GM12878 (cell line): Measurements from ENCODE around the gene CCNB1IP1. TPM values are rescaled to one million over a fixed set of nuclear protein-coding genes. Genes with fewer than 3 reads are reported as not detected.

Experiments used
- ATAC-seq: fragments of 200-7000 bp; cut with Tn5 transposase; 3 replicates; pipeline ENCODE4 v1.9.1; 2020; ENCODE audit warnings: mild to moderate bottlenecking, moderate library complexity
- BruUV-seq: library from RNA; stranded (reverse); fragments of 400-500 nt; replicated peaks from 2 replicates; lab custom pipeline; 2021; lab: Mats Ljungman, UMichigan
- CTCF ChIA-PET: fragments of 300-600 bp; sonication (Branson Sonifier 250); formaldehyde crosslinking; extraction: SDS; loops from one replicate; lab custom pipeline; 2021; ENCODE audit warnings: inconsistent platforms; lab: Yijun Ruan, JAX
- POLR2A ChIA-PET: fragments of 350-600 bp; formaldehyde crosslinking; extraction: SDS; loops from one replicate; lab custom pipeline; 2021; ENCODE audit warnings: inconsistent platforms; lab: Charles Lee
- RAD21 ChIA-PET: fragments of 300-600 bp; sonication (Branson Sonifier 250); formaldehyde crosslinking; loops from one replicate; lab custom pipeline; 2023; ENCODE audit warnings: antibody characterized with exemption; ENCODE audit not compliant: unreplicated experiment; lab: Charles Lee
- SMC1A ChIA-PET: fragments of 300-600 bp; sonication (Branson Sonifier 250); formaldehyde crosslinking; loops from one replicate; lab custom pipeline; 2023; ENCODE audit not compliant: unreplicated experiment, uncharacterized antibody; lab: Charles Lee
- DNase-seq: peaks from one replicate; pipeline ENCODE4 v3.0.0-alpha.2; 2011; ENCODE audit warnings: low read depth, low spot score
- FAIRE-seq: peaks from 3 replicates; lab custom pipeline; 2011; peaks lifted over from hg19 to GRCh38; lab: Jason Lieb, UNC
- H2AFZ ChIP-seq: 2 replicates; pipeline ENCODE4 v1.6.0; 2011; ENCODE audit warnings: low read depth, low read length, control low read depth; ENCODE audit not compliant: control insufficient read depth
- H3K27ac ChIP-seq: 2 replicates; pipeline ENCODE4 v1.5.1; 2011; ENCODE audit warnings: control low read depth; ENCODE audit not compliant: control insufficient read depth, insufficient read depth
- H3K27me3 ChIP-seq, 2 experiments: replicated peaks in 1 of 2; 2 replicates each; pipeline versions ENCODE4 v1.6.0 to v1.6.1; 2011; ENCODE audit warnings: low read length in 1 of 2; ENCODE audit not compliant: control insufficient read depth in 2 of 2, insufficient read depth in 2 of 2
- H3K36me3 ChIP-seq, 2 experiments: 2 replicates each; pipeline ENCODE4 v1.5.1; 2011; ENCODE audit warnings: low read length in 1 of 2; ENCODE audit not compliant: control insufficient read depth in 2 of 2, insufficient read depth in 2 of 2
- H3K4me1 ChIP-seq: 2 replicates; pipeline ENCODE4 v1.6.1; 2011; ENCODE audit warnings: mild to moderate bottlenecking, low read length, moderate library complexity, mixed read lengths; ENCODE audit not compliant: control insufficient read depth, insufficient read depth
- H3K4me2 ChIP-seq: 2 replicates; pipeline ENCODE4 v1.6.0; 2011; ENCODE audit warnings: control low read depth; ENCODE audit not compliant: control insufficient read depth, insufficient read depth
- H3K4me3 ChIP-seq: fragments of 200-600 bp; sonication (generic); 2 replicates; pipeline ENCODE4 v1.5.1; 2016
- H3K79me2 ChIP-seq: 2 replicates; pipeline ENCODE4 v1.6.0; 2011; ENCODE audit warnings: low read length; ENCODE audit not compliant: control insufficient read depth, insufficient read depth
- H3K9ac ChIP-seq: 2 replicates; pipeline ENCODE4 v1.8.0; 2011; ENCODE audit warnings: low read length, control low read depth, mixed read lengths; ENCODE audit not compliant: control insufficient read depth, insufficient read depth
- H3K9me3 ChIP-seq: replicated peaks from 3 replicates; pipeline ENCODE4 v1.5.1; 2011; ENCODE audit warnings: mild to moderate bottlenecking, low read length; ENCODE audit not compliant: control insufficient read depth, insufficient read depth
- H4K20me1 ChIP-seq: 2 replicates; pipeline ENCODE4 v1.6.0; 2011; ENCODE audit not compliant: control insufficient read depth, insufficient read depth
- CHD1 ChIP-seq: IDR thresholded peaks from 2 replicates; pipeline ENCODE4 v1.6.1; 2012; ENCODE audit warnings: low read depth, low read length, improper control_type of control experiment
- CREM ChIP-seq: IDR thresholded peaks from 2 replicates; pipeline ENCODE4 v1.6.1; 2014; ENCODE audit warnings: antibody characterized with exemption, low read depth
- EGR1 ChIP-seq, 2 experiments: IDR thresholded peaks; 1 replicate in 1 of 2; 2 replicates in 1 of 2; pipeline ENCODE4 v1.6.1; 2011 to 2012; ENCODE audit warnings: low read depth in 2 of 2, low read length in 2 of 2, borderline replicate concordance in 1 of 2, mild to moderate bottlenecking in 1 of 2, moderate library complexity in 1 of 2
- MEF2A ChIP-seq: IDR thresholded peaks from 2 replicates; pipeline ENCODE4 v1.6.1; 2011; ENCODE audit warnings: low read depth, mild to moderate bottlenecking, low read length, moderate library complexity; ENCODE audit not compliant: insufficient read depth
- MYB ChIP-seq: fragments of 150-350 bp; IDR thresholded peaks from 2 replicates; pipeline ENCODE4 v1.6.1; 2014; ENCODE audit warnings: mild to moderate bottlenecking, low read depth, low read length, borderline replicate concordance
- NFIC ChIP-seq: IDR thresholded peaks from 2 replicates; pipeline ENCODE4 v1.6.1; 2012; ENCODE audit warnings: low read depth, mild to moderate bottlenecking, inconsistent platforms, low read length, moderate library complexity
- POLR2A ChIP-seq: IDR thresholded peaks from 2 replicates; pipeline ENCODE4 v1.6.1; 2011; ENCODE audit warnings: low read depth, mild to moderate bottlenecking, low read length
- SMC3 ChIP-seq: IDR thresholded peaks from 2 replicates; pipeline ENCODE4 v1.6.1; 2011; ENCODE audit warnings: low read length, improper control_type of control experiment, borderline replicate concordance
- TBL1XR1 ChIP-seq: IDR thresholded peaks from 2 replicates; pipeline ENCODE4 v1.6.1; 2012; ENCODE audit warnings: low read depth, low read length, improper control_type of control experiment
- WRNIP1 ChIP-seq: IDR thresholded peaks from 2 replicates; pipeline ENCODE4 v1.6.1; 2011; ENCODE audit warnings: low read depth, low read length, improper control_type of control experiment, borderline replicate concordance
- YBX1 ChIP-seq: fragments of 450-650 bp; IDR thresholded peaks from 2 replicates; pipeline ENCODE4 v1.6.1; 2016; ENCODE audit warnings: antibody characterized with exemption
- ZBTB11 ChIP-seq: fragments of 450-650 bp; formaldehyde crosslinking; IDR thresholded peaks from 2 replicates; pipeline ENCODE4 v1.5.0; 2022; ENCODE audit warnings: mild to moderate bottlenecking, missing genetic modification characterization
- ZNF207 ChIP-seq: fragments of 450-650 bp; IDR thresholded peaks from 2 replicates; pipeline ENCODE4 v1.6.1; 2014; ENCODE audit warnings: antibody characterized with exemption, mild to moderate bottlenecking, borderline replicate concordance
- ZNF687 ChIP-seq: fragments of 450-650 bp; IDR thresholded peaks from 2 replicates; pipeline ENCODE4 v1.6.1; 2017; ENCODE audit warnings: mild to moderate bottlenecking, moderate library complexity
- WGBS: methylation state at CpG from one replicate; pipeline ENCODE4 v1.1.6; 2016; ENCODE audit warnings: low lambda C conversion rate; ENCODE audit not compliant: insufficient replicate concordance, insufficient coverage; ENCODE audit errors: missing lambda C conversion rate; 5-methylcytosine and 5-hydroxymethylcytosine counted together
- in situ Hi-C: fragments of 300-500 bp; cut with MboI; formaldehyde crosslinking; loops from 9 replicates; pipeline ENCODE4 v1.14.3; 2018; ENCODE audit warnings: mixed read lengths
- intact Hi-C: fragments of 100-400 bp; cut with micrococcal nuclease; formaldehyde crosslinking; loops from one replicate; pipeline ENCODE4 v1.14.2; 2022; ENCODE audit not compliant: unreplicated experiment
- polyA plus RNA-seq, 11 experiments: library from polyadenylated mRNA; depleted of rRNA in 4 of 11; unstranded in 6 of 11; stranded (reverse) in 5 of 11; fragments of >200 nt; fragmentation: Nextera tagmentation in 4 of 11; fragmentation: Illumina TruSeq in 1 of 11; extraction: Ambion mirVana in 4 of 11; extraction: Trizol in 1 of 11; gene quantifications; 1 replicate in 1 of 11; 2 replicates in 10 of 11; pipeline versions ENCODE4 v1.2.1 to v1.2.3, GENCODE V29; 2011 to 2016; ENCODE audit warnings: inconsistent platforms in 2 of 11, missing spikeins in 2 of 11, low read depth in 1 of 11
- total RNA-seq, 4 experiments: library from RNA; depleted of rRNA in 3 of 4; stranded (reverse); fragments of >200 nt in 3 of 4; fragmentation: Illumina TruSeq in 1 of 4; extraction: Trizol in 1 of 4; gene quantifications; 2 replicates each; pipeline versions ENCODE4 v1.2.1 to v1.2.3, GENCODE V29; 2013 to 2021
- TF ChIP-seq, protein P1 (sequence below): IDR thresholded peaks from 2 replicates; pipeline ENCODE4 v1.6.1; 2012; ENCODE audit warnings: low read depth, low read length, improper control_type of control experiment

Gene CCNB1IP1
- total and polyA plus RNA-seq, 10 of the 15 experiments (the other 5 are each of a cell fraction or from before 2014, with no cell fraction given): 20.4 to 165 (median 86.5) TPM

GRCh38 chr14:20346713-20347112 is 13.6 kb upstream of the CCNB1IP1 start:
- H4K20me1 ChIP-seq: no peaks in the 10 kb centered on the region
- H3K4me1 ChIP-seq: no peaks in the 10 kb centered on the region
- no peak overlapping the region for H3K4me3 ChIP-seq
- no peak for TF ChIP-seq WRNIP1
- no peak for TF ChIP-seq TBL1XR1
- TF ChIP-seq YBX1: no peak
- no peak for TF ChIP-seq SMC3
- no peak for TF ChIP-seq ZBTB11 (CRISPR knock-in tag)
- TF ChIP-seq ZNF687: no peak
- TF ChIP-seq ZNF207: no peak
- no peak for TF ChIP-seq MEF2A
- TF ChIP-seq POLR2A: no peak
- TF ChIP-seq, protein P1, sequence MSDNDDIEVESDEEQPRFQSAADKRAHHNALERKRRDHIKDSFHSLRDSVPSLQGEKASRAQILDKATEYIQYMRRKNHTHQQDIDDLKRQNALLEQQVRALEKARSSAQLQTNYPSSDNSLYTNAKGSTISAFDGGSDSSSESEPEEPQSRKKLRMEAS: no peak
- TF ChIP-seq EGR1 (IDR thresholded peaks at IDR 0.05; ENCODE audit: borderline replicate concordance in 1 of 2, low read depth in 2 of 2, low read length in 2 of 2): no peak
- TF ChIP-seq CREM: no peak
- TF ChIP-seq CHD1: no peak
- no peak for TF ChIP-seq MYB
- TF ChIP-seq NFIC: no peak
- no peak overlapping the region for H2AFZ ChIP-seq
- no peaks in the 10 kb centered on the region for H3K9me3 ChIP-seq
- H3K4me2 ChIP-seq: no peak overlapping the region
- intact Hi-C loops (no loop called here), in situ Hi-C loops (no loop called here)
- RAD21 ChIA-PET: no interaction called here
- H3K27ac ChIP-seq: no peak overlapping the region
- no peak for DNase-seq
- CTCF ChIA-PET: no interaction called here
- no CpG with 5 or more reads among the region's 1 CpG for WGBS
- SMC1A ChIA-PET: no interaction called here
- H3K27me3 ChIP-seq: no peaks in the 10 kb centered on the region
- no peak for ATAC-seq
- POLR2A ChIA-PET: no interaction called here
- H3K79me2 ChIP-seq: peaks cover 10% of the 10 kb centered on the region
- no TSS peak for BruUV-seq
- no peak for FAIRE-seq
- no peak overlapping the region for H3K9ac ChIP-seq
- peaks cover 1 to 10% of the 10 kb centered on the region in 2 experiments; a peak in 2 of 4 replicates for H3K36me3 ChIP-seq
